ENCODE data around the gene MYH7.
"Not testable (repeated sequence)": the region's sequence is repeated elsewhere in the genome, so short reads cannot be mapped to it uniquely, and the experiment has no call there.

MYH7 gene

GRCh38 chr14:23434488-23435222 is 805 bp downstream of the MYH7 start:
- no peak overlapping the region for H3K27ac ChIP-seq
- no peak for TF ChIP-seq Cebpa-rat (IDR thresholded peaks at IDR 0.05)
- no peaks in the 10 kb centered on the region for H3K36me3 ChIP-seq
- H3K27me3 ChIP-seq: no peaks in the 10 kb centered on the region
- no peaks in the 10 kb centered on the region; a peak in 1 of 22 replicates for H4K20me1 ChIP-seq
- no peak overlapping the region for H3K9ac ChIP-seq
- H3K9me3 ChIP-seq (replicated peaks in 1 of 11): no peaks in the 10 kb centered on the region
- H3K4me2 ChIP-seq: no peak overlapping the region
- H3K4me3 ChIP-seq: no peak overlapping the region
- H3K4me1 ChIP-seq: 0 out of 20 replicates have a peak, but pooled peaks cover 0 to 5% (median 0%) of the 10 kb centered on the region in 10 experiments

- Histone ChIP-seq H3K4me2 (no peak overlapping the region), H3K9me3 (replicated peaks in 1 of 11) (no peaks in the 10 kb centered on the region), H3K27ac (no peak overlapping the region), H3K4me1 (0 out of 20 replicates have a peak, but pooled peaks cover 0 to 5% (median 0%) of the 10 kb centered on the region in 10 experiments), H3K27me3 (no peaks in the 10 kb centered on the region), H3K4me3 (no peak overlapping the region), H3K9ac (no peak overlapping the region), H3K36me3 (no peaks in the 10 kb centered on the region), H4K20me1 (no peaks in the 10 kb centered on the region; a peak in 1 of 22 replicates)
- TF ChIP-seq Cebpa-rat (IDR thresholded peaks at IDR 0.05): no peak
Measured at GRCh38 chr14:23433457-23433856, 2.0 kb downstream of the MYH7 start.

- Histone ChIP-seq H3K27ac (no peak overlapping the region), H3K36me3 (no peaks in the 10 kb centered on the region), H3K27me3 (no peaks in the 10 kb centered on the region), H3K9ac (no peak overlapping the region), H4K20me1 (no peaks in the 10 kb centered on the region; a peak in 1 of 22 replicates), H3K4me3 (no peak overlapping the region), H3K4me1 (0 out of 20 replicates have a peak, but pooled peaks cover 0 to 5% (median 0%) of the 10 kb centered on the region in 10 experiments), H3K4me2 (no peak overlapping the region), H3K9me3 (replicated peaks in 1 of 11) (no peaks in the 10 kb centered on the region)
- TF ChIP-seq Cebpa-rat (IDR thresholded peaks at IDR 0.05): no peak
Measured at GRCh38 chr14:23432946-23433345, 2.5 kb downstream of the MYH7 start.

- Histone ChIP-seq H3K27me3 (no peaks in the 10 kb centered on the region), H3K4me3 (no peak overlapping the region), H4K20me1 (no peaks in the 10 kb centered on the region; a peak in 1 of 22 replicates), H3K9me3 (replicated peaks in 1 of 11) (no peaks in the 10 kb centered on the region), H3K4me2 (no peak overlapping the region), H3K4me1 (0 out of 20 replicates have a peak, but pooled peaks cover 0 to 5% (median 0%) of the 10 kb centered on the region in 10 experiments), H3K27ac (no peak overlapping the region), H3K36me3 (no peaks in the 10 kb centered on the region), H3K9ac (no peak overlapping the region)
- TF ChIP-seq Cebpa-rat (IDR thresholded peaks at IDR 0.05): no peak
Measured at GRCh38 chr14:23432102-23432925, 3.1 kb downstream of the MYH7 start.

GRCh38 chr14:23431486-23431885 is 4.0 kb downstream of the MYH7 start:
- H3K4me2 ChIP-seq: no peak overlapping the region
- no peak overlapping the region for H3K27ac ChIP-seq
- H3K36me3 ChIP-seq: no peaks in the 10 kb centered on the region
- no peaks in the 10 kb centered on the region for H3K9me3 ChIP-seq (replicated peaks in 1 of 11)
- no peak overlapping the region for H3K9ac ChIP-seq
- H3K4me1 ChIP-seq: 0 out of 20 replicates have a peak, but pooled peaks cover 0 to 5% (median 0%) of the 10 kb centered on the region in 10 experiments
- TF ChIP-seq Cebpa-rat (IDR thresholded peaks at IDR 0.05): no peak
- H4K20me1 ChIP-seq: no peaks in the 10 kb centered on the region; a peak in 1 of 22 replicates
- H3K27me3 ChIP-seq: no peaks in the 10 kb centered on the region
- H3K4me3 ChIP-seq: no peak overlapping the region

GRCh38 chr14:23430723-23431085 is 4.8 kb downstream of the MYH7 start:
- no peaks in the 10 kb centered on the region for H3K9me3 ChIP-seq (replicated peaks in 1 of 11)
- 0 out of 20 replicates have a peak, but pooled peaks cover 0 to 5% (median 0%) of the 10 kb centered on the region in 10 experiments for H3K4me1 ChIP-seq
- no peaks in the 10 kb centered on the region; a peak in 1 of 22 replicates for H4K20me1 ChIP-seq
- no peak overlapping the region for H3K27ac ChIP-seq
- no peaks in the 10 kb centered on the region for H3K36me3 ChIP-seq
- H3K9ac ChIP-seq: no peak overlapping the region
- no peak overlapping the region for H3K4me3 ChIP-seq
- H3K4me2 ChIP-seq: no peak overlapping the region
- H3K27me3 ChIP-seq: no peaks in the 10 kb centered on the region
- TF ChIP-seq Cebpa-rat (IDR thresholded peaks at IDR 0.05): no peak

- Histone ChIP-seq H3K9me3 (replicated peaks in 1 of 11) (no peaks in the 10 kb centered on the region), H3K4me3 (no peak overlapping the region), H3K4me2 (no peak overlapping the region), H3K27me3 (no peaks in the 10 kb centered on the region), H3K9ac (no peak overlapping the region), H3K4me1 (0 out of 20 replicates have a peak, but pooled peaks cover 0 to 5% (median 0%) of the 10 kb centered on the region in 10 experiments), H4K20me1 (no peaks in the 10 kb centered on the region; a peak in 1 of 22 replicates), H3K36me3 (no peaks in the 10 kb centered on the region), H3K27ac (no peak overlapping the region)
- no peak for TF ChIP-seq Cebpa-rat (IDR thresholded peaks at IDR 0.05)
Measured at GRCh38 chr14:23430016-23430722, 5.3 kb downstream of the MYH7 start.

- no peaks in the 10 kb centered on the region for H3K9me3 ChIP-seq (replicated peaks in 1 of 11)
- H3K36me3 ChIP-seq: no peaks in the 10 kb centered on the region
- H3K4me3 ChIP-seq: no peak overlapping the region
- no peak overlapping the region for H3K4me2 ChIP-seq
- H3K27ac ChIP-seq: no peak overlapping the region
- no peaks in the 10 kb centered on the region; a peak in 1 of 22 replicates for H4K20me1 ChIP-seq
- TF ChIP-seq Cebpa-rat (IDR thresholded peaks at IDR 0.05): no peak
- no peak overlapping the region for H3K9ac ChIP-seq
- no peaks in the 10 kb centered on the region for H3K27me3 ChIP-seq
- 0 out of 20 replicates have a peak, but pooled peaks cover 0 to 5% (median 0%) of the 10 kb centered on the region in 10 experiments for H3K4me1 ChIP-seq
Measured at GRCh38 chr14:23428686-23429495, 6.6 kb downstream of the MYH7 start.

GRCh38 chr14:23425798-23426197 is 9.7 kb downstream of the MYH7 start:
- H3K27ac ChIP-seq; H3K4me1 ChIP-seq; H3K9ac ChIP-seq; H3K4me3 ChIP-seq; H3K9me3 ChIP-seq (replicated peaks in 1 of 11); H4K20me1 ChIP-seq; H3K4me2 ChIP-seq; H3K27me3 ChIP-seq; H3K36me3 ChIP-seq: not testable (repeated sequence)
